AG04450 (cell line): ENCODE data around the gene SIX3. TPM values are rescaled to one million over a fixed set of nuclear protein-coding genes. Genes with fewer than 3 reads are reported as not detected.

Source experiments
- CTCF ChIA-PET: fragments of 300-600, 350-600 bp; formaldehyde crosslinking; extraction: SDS; loops from one replicate; lab custom pipeline; 2022; ENCODE audit warnings: antibody characterized with exemption, inconsistent platforms; lab: Charles Lee
- POLR2A ChIA-PET: fragments of 350-600 bp; formaldehyde crosslinking; extraction: SDS; loops from one replicate; lab custom pipeline; 2021; ENCODE audit warnings: antibody characterized with exemption, inconsistent platforms; lab: Yijun Ruan, JAX
- DNase-seq: peaks from one replicate; pipeline ENCODE4 v3.0.0-alpha.2; 2011; ENCODE audit warnings: low read depth, low spot score
- H3K27ac ChIP-seq: one replicate; pipeline ENCODE4 v1.5.1; 2012; ENCODE audit warnings: low read depth, low read length, control low read depth
- H3K27me3 ChIP-seq: one replicate; pipeline ENCODE4 v1.6.0; 2012; ENCODE audit warnings: low read length; ENCODE audit not compliant: control insufficient read depth, insufficient read depth
- H3K4me3 ChIP-seq: 2 replicates; pipeline ENCODE4 v1.5.1; 2011; ENCODE audit warnings: mild to moderate bottlenecking, low read depth, low read length, control low read depth
- H3K9me3 ChIP-seq: 2 replicates; pipeline ENCODE4 v1.5.1; 2012; ENCODE audit warnings: low read length; ENCODE audit not compliant: control insufficient read depth, insufficient read depth
- polyA plus RNA-seq: library from polyadenylated mRNA; depleted of rRNA; stranded (reverse); fragments of >200 nt; gene quantifications from 2 replicates; pipeline ENCODE4 v1.2.3, GENCODE V29; 2011
- TF ChIP-seq, protein P1 (sequence below): IDR thresholded peaks from 2 replicates; pipeline ENCODE4 v1.5.1; 2011; ENCODE audit warnings: low read depth, low read length, control low read depth, inconsistent platforms

The SIX3 gene
- polyA plus RNA-seq, 1 experiment = not detected

GRCh38 chr2:44929735-44930273, 11.7 kb upstream of the SIX3 start:
- TF ChIP-seq, protein P1, sequence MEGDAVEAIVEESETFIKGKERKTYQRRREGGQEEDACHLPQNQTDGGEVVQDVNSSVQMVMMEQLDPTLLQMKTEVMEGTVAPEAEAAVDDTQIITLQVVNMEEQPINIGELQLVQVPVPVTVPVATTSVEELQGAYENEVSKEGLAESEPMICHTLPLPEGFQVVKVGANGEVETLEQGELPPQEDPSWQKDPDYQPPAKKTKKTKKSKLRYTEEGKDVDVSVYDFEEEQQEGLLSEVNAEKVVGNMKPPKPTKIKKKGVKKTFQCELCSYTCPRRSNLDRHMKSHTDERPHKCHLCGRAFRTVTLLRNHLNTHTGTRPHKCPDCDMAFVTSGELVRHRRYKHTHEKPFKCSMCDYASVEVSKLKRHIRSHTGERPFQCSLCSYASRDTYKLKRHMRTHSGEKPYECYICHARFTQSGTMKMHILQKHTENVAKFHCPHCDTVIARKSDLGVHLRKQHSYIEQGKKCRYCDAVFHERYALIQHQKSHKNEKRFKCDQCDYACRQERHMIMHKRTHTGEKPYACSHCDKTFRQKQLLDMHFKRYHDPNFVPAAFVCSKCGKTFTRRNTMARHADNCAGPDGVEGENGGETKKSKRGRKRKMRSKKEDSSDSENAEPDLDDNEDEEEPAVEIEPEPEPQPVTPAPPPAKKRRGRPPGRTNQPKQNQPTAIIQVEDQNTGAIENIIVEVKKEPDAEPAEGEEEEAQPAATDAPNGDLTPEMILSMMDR = no peak
- no peak overlapping the region for H3K4me3 ChIP-seq
- H3K27me3 ChIP-seq = peaks cover 90% of the 10 kb centered on the region
- no peak overlapping the region for H3K27ac ChIP-seq
- no peak for DNase-seq
- POLR2A ChIA-PET = interaction anchor here (0.6 kb wide), 1 partner anchor 806 kb away, joined by 4 read pairs; no protein-coding TSS in a partner anchor
- CTCF ChIA-PET = no interaction called here
- peaks cover 6% of the 10 kb centered on the region; the same call in 1 of the 2 replicates for H3K9me3 ChIP-seq

- TF ChIP-seq, protein P1 = no peak
- H3K27me3 ChIP-seq = peaks cover 90% of the 10 kb centered on the region
- DNase-seq = no peak
- no peak overlapping the region for H3K4me3 ChIP-seq
- CTCF ChIA-PET = interaction anchor here (0.6 to 1.7 kb wide), 2 partner anchors 216 to 451 kb away, joined by 3 to 5 read pairs; no protein-coding TSS in a partner anchor
- no peak overlapping the region for H3K27ac ChIP-seq
- H3K9me3 ChIP-seq = peaks cover 6% of the 10 kb centered on the region; the same call in 1 of the 2 replicates
- POLR2A ChIA-PET = interaction anchor here (0.6 kb wide), 1 partner anchor 807 kb away, joined by 4 read pairs; no protein-coding TSS in a partner anchor
Measured at GRCh38 chr2:44930274-44931197, 11.0 kb upstream of the SIX3 start.

GRCh38 chr2:44931198-44931780, 10.2 kb upstream of the SIX3 start:
- CTCF ChIA-PET = interaction anchor here (0.6 to 1.7 kb wide), 2 partner anchors 217 to 452 kb away, joined by 3 to 5 read pairs; no protein-coding TSS in a partner anchor
- Histone ChIP-seq H3K27ac (no peak overlapping the region), H3K27me3 (peaks cover 91% of the 10 kb centered on the region), H3K4me3 (no peak overlapping the region), H3K9me3 (peaks cover 6% of the 10 kb centered on the region; the same call in 1 of the 2 replicates)
- DNase-seq = no peak
- TF ChIP-seq, protein P1 = no peak
- POLR2A ChIA-PET = no interaction called here

DNA sequence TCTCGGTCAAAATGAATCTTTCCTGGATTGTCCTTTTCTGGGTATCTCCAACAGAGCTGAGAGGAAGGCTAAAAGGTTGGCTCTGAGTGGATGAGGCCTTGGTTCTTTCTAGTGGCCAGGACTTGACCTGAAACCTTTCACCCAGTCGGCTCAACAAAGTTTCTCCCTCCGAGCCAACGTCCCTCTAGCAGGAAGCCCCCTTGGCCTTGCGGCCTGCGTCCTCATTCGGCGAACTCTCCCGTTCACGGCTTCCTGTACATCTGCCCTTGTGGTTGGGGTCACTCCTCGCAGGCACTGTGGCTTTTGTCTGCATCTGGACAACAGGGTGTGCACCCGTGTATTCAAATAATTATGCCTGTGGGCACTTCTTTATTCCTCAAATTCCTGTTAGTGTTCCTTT, 9.4 kb upstream of the SIX3 start:
- DNase-seq = no peak
- Histone ChIP-seq H3K9me3 (peaks cover 6% of the 10 kb centered on the region; the same call in 1 of the 2 replicates), H3K27me3 (peaks cover 91% of the 10 kb centered on the region), H3K27ac (no peak overlapping the region), H3K4me3 (no peak overlapping the region)
- ChIA-PET POLR2A (no interaction called here), CTCF (no interaction called here)
- TF ChIP-seq, protein P1 = no peak
